Measurements from ENCODE around the gene PAK5.

PAK5 gene

DNA sequence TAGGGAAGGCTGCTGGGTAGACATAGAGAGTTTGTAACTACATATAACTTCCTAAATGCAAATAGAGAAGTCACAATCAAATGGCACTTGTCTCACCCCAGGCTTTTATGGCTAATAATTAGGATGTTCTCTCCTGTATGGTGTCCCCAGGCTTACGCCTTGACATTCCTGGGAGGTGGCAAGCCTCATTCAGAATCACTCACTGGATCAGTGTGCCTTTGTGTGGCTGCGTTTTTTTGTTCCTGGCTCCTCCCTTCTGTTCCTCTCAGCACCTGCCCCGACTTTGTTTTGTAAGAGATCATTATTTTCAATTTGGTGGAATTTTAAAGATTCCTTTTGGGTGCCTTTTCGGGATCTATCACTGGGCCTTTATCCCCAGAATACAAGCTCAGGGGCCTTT lies 318.8 kb downstream of the PAK5 start:
- DNase-seq (ENCODE audit: low read depth in 2 of 2) = no peak

DNA sequence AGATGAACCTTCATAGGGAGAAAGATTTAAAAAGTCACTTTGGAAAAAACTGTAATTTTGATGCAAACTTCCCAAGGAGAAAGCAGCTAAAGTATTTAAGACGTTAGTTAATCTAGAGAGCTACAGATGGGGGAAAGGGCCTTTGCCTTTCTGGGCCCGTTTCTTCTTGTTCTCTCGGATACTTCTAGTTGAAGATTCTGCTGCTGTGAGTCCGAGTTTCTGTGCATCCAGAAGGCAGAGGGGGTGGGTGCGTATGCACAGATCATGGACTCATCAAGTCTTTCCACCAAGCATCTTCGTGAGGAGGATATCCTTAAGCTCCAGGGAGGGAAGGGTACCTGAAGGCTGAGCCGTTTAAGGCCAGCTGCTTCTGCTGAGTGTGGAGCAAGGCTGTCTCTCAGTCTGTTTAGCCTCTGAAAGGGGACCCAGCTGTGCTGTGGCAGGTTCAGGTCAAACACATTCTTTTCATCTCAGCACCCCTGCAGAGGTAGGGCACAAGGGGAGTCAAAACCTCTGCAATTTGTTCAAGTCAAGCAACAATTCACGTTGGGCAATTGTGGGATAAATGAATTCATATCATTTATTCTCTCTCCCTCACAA lies 320.2 kb downstream of the PAK5 start:
- no peak for DNase-seq (ENCODE audit: low read depth in 2 of 2)

DNA sequence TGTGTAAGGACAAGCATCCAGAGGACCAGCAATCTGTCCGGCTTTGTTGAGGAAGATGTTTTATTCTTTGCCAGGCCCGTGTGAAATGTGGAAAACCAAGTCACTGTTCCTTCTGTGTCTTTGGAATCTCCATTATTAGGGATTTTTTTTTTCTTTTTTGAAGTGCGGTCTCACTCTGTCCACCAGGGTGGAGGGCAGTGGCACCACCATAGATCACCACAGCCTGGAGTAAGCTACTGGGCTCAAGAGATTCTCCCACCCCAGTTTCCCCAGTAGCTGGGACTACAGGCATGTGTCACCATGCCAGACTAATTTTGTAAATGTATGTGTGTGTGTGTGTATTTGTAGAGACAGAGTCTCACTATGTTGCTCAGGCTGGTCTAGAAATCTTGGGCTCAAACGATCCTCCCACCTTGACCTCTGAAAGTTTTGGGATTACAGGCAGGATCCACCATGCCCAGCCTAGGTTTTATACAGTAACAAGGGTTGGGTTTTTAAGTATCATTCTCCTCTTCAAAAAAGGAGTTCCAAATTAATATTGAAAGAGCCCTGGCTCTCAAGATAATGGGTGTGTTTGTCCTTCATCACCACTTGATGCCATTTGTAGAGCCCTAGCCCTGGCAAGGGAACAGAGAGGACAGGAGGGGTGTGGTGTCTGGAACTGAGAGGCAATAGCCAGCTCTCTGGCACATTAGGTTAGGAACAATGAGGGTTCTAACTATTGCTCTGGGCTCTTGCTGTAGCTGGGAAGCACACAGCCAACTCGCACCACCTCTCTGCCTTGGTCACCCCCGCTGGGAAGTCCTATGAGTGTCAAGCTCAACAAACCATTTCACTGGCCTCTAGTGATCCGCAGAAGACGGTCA lies 321.3 kb downstream of the PAK5 start:
- DNase-seq (ENCODE audit: low read depth in 2 of 2) = no peak

DNA sequence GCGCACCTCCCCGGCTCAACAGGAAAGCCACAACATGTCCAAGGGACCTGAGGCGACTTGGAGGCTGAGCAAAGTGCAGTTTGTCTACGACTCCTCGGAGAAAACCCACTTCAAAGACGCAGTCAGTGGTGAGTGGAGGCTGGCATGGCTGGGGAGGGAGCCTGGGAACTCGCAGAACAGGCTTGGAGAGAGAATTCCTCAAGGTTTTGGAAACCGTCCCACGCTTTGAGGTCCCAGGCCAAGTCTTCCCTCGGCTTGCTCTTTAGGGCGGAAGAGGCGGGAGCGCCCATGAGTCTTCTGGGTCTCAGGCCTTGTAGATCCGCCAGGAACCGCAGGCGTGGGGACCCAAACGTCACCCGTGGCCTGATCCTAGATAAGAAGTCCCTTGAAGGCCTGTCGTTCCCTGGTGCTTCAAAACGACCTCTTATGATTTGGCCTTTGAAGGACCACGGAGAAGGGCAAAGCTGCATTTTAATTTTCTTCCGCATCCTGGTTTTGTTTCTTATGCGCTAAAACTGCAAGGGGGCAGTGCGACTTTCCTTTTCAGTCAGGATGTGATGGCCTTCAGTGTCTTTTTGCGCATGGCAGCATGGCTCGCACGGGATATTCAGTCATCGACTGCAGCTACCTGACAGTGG lies 322.5 kb downstream of the PAK5 start:
- no peak for DNase-seq (ENCODE audit: low read depth in 2 of 2)

DNA sequence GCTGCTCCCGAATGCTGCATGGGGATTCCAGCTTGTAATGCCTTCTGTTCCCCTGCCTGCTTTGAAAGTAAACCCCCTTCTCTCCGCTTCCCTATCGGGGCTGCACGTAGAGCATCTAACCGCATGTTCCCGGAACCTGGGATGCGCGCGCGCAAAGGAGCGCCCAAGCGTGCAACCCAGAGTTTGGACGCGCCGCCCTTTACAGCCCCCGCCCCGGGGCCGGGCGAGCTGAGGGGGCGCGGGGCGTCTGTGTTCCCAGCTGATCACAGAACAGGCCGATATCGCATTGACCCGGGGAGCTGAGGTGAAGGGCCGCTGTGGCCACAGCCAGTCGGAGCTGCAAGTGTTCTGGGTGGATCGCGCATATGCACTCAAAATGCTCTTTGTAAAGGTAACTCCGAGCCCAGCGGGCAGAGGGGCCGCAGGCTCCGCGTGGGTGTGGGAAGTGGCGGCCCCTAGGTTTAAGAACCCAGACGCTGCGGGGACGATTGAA lies 323.1 kb downstream of the PAK5 start:
- DNase-seq (ENCODE audit: low read depth in 2 of 2) = no peak

DNA sequence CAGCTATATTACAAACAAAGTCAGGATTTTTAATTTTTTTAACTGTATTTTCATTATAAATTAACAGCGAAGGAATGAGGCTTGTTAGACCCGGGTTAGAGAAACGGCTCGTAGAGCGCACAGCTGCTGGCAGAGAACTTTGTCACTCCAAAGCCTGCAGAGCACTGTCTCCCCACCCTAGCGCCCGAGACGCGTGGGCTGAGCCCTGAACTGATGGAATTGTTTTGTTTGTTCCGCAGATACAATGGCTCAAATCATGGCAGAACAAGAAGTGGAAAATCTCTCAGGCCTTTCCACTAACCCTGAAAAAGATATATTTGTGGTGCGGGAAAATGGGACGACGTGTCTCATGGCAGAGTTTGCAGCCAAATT lies 323.7 kb downstream of the PAK5 start:
- DNase-seq (ENCODE audit: low read depth in 2 of 2) = no peak

DNA sequence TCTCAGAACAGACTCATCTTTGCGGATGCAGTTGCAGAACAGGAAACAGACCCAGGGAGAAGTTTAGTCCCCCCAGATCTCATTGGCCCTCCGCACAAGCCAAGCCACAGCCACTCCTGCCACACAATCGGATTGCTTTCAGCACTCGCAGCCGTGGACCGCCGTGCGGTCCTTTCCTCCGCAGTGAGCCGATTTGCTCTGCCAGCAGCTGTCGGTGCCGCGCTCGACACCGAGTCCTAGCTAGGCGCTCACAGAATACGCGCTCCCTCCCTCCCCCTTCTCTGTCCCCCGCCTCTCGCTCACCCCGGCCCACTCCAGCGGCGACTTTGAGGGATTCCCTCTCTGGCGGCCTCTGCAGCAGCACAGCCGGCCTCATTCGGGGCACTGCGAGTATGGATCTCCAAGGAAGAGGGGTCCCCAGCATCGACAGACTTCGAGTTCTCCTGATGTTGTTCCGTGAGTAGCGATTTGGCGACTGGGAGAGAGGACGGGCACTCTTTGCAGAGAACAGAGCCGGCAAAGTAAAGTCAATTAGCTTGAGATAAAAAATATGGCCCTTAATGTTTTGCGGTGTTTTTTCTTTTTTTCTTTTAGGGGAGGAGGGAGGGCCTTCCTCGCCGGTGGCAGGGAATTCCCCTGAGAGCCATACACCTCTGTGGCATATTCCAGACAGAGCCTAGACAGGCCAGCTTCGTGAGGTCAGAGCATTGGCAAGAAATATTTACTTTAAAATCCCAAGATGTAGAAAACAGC lies 324.2 kb downstream of the PAK5 start, which contains the start of gene LAMP5:
Gene LAMP5 (plus strand): TSS at position 130 of the 753 bp plus-strand sequence. CDS start 263 bp downstream, at position 393.
- DNase-seq (ENCODE audit: low read depth in 2 of 2) = no peak

DNA sequence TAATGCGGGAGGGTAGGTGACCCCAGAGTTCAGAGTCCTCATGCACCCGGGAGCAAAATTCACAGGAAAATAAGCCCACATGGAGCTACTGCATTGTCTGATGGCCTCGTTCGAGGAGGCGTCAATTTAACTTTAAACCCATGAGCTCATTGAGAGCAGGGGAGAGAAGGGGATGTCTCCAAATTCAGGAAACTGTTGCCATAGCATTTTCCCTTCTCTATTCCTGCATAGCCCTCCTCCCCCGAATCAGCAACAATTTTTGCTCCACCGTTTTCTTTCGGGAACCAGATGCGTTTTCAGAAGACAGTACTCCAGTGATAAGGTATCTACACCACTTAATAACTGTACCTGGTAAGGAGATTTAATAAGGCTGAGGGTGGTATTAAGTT lies 324.8 kb downstream of the PAK5 start:
- DNase-seq (ENCODE audit: low read depth in 2 of 2) = no peak

DNA sequence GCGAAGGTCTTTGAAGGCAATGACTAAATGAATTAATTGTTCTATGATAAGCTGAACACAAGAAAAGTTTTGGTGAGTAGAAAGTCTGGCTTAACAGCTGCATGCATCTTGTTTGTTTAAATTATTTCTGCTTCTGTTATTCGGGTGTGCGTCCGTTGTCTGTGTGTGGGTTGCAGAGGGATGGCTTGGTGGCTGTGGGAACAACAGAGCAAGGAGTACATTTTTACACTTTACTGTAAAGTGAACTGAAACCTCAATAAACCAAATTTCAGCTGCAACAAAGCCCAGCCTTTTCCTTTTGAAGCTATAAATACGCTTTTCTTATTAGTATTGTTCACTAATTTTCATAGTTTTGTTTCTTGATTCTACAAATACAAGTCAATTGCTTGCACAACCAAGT lies 328.0 kb downstream of the PAK5 start:
- no peak for DNase-seq (ENCODE audit: low read depth in 2 of 2)

DNA sequence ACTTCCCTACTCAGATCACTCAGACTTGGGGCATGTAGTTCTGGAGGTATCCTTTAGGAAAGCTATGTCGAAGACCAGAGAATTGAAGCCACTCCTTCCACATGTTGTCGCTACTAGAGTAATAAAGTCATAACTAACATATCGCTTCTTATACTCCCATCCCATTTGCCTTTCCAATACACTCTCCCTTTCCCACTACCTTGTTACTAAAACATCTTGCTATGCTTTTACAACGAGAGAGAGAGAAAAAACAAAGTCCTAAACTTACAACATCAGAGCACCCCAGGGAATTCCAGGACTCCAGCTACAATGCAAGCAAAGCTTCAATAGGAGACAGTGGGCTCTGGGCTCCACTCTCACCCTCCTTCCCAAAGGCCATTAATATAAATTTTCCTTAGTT lies 329.6 kb downstream of the PAK5 start:
- no peak for DNase-seq (ENCODE audit: low read depth in 2 of 2)

DNA sequence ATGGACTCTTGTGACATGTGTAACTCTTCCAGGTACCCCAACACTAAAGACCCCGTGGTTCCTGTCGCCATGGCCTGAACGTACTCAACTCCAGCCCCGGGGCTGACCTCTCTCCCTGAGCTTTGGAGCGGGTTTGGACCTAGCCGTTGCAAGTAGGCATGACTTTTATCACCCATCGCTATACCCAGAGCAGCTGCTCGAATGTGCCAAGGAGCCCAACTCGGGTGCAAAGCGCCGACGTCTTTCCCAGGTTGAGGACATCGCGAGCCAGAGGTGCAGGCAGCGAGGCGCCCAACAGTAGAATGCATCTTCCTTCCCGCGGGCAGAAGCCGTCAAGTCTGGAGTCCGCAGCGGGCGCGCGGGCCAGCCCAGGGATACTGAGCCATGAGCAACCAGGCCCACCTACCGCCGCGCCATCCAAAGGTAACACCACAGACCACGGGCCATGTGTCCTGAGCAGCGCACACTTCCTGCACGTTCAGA lies 330.1 kb downstream of the PAK5 start:
- no peak for DNase-seq (ENCODE audit: low read depth in 2 of 2)

DNA sequence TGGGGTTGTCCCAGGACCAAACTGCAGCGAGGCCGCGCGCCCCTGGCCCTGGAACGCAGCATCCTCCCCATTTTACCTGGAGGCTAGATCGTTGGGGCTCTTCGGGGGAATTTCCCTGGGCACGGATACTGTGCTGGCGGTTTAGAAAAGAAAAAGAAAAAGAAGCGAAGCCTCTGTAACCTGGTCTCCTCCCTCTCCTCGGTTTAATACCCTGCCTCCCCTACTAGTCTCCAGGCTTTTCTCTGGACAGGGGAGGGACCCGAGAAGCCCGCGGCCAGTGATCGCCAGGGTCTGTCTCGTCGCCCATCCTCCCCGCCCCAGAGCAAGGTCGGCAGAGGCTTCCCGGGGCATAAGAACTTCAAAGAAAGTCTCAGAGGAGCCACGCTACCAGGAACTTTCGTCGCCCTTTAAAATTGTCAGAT lies 330.6 kb downstream of the PAK5 start:
- no peak for DNase-seq (ENCODE audit: low read depth in 2 of 2)

DNA sequence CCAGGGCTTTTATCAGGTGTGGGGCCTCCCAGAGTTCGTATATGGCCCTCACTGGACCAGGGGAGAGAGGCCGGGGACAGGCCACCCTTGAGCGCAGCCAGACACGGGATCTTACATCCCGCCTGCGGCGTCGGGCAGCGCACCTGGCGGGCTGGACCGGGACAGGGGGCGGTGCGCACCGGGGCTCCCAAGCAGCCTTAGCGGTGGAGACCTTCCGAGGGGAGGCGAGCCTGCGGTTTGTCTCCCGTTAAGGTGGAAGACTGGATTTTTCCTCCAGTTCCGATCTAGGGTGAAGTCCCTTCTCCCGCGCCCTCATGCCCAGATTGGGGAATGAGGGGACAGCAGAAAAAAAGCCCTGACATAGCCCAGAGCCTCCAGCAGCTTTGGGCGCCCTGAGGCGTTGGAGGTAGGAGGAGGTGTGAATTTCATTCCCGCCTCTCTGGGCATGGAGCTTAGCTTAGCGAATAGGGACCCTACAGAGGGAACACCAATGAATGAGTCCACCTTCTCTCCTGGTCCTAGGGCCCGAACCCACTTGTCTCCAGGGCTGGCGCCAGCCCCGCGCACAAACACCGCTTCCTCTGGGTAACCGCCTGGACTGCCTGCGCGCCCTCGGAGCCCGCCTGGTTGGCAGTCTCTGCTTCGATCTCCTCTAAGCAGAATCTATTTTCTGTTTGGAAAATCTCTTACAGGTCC lies 331.2 kb downstream of the PAK5 start:
- no peak for DNase-seq (ENCODE audit: low read depth in 2 of 2)

DNA sequence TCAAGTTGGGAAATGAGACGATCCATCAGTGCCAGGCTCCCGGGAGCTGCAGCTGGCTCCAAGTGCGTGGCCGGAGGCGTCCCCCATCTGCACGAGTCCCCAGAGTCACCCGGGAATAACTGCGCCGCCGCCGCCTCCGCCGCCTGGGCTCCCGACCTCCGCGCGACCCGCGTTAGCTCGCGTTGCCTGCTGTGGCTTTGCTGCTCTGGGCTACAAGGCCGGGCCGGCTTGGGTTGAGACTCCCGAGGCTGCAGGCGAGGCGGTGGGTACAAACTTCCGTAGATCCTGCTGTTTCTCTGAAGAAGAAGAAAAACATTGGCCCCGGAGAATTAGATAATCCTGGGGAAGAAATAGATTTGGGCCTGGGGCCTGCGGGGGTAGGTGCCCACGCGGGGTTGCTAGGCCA lies 331.9 kb downstream of the PAK5 start:
- DNase-seq (ENCODE audit: low read depth in 2 of 2) = no peak

DNA sequence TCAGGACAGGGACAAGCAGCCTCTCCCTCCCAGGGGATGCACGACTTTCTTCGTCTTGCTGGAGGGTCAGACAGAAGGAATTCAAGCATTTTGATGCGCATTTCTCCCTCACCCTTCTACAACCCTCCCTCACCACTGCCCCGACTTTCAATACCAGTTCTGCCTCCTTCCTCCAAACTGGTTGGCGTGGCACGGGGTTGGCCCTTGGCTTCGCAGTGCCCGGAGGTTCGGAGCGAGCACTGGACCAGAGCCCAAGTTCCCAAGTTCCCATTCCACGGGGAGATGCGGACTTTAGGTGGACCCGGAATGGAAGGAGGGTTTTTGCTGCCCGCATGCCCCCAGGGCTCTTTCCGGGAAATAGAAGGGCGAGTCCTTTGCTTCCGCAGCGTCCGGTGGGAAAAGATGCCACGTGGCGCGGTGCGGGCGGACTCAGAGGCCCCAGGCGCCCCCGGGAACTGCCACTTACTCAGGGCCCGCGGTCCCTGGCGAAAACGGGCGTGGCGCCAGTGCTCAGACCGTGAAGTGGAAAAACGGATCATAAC lies 332.5 kb downstream of the PAK5 start:
- no peak for DNase-seq (ENCODE audit: low read depth in 2 of 2)

DNA sequence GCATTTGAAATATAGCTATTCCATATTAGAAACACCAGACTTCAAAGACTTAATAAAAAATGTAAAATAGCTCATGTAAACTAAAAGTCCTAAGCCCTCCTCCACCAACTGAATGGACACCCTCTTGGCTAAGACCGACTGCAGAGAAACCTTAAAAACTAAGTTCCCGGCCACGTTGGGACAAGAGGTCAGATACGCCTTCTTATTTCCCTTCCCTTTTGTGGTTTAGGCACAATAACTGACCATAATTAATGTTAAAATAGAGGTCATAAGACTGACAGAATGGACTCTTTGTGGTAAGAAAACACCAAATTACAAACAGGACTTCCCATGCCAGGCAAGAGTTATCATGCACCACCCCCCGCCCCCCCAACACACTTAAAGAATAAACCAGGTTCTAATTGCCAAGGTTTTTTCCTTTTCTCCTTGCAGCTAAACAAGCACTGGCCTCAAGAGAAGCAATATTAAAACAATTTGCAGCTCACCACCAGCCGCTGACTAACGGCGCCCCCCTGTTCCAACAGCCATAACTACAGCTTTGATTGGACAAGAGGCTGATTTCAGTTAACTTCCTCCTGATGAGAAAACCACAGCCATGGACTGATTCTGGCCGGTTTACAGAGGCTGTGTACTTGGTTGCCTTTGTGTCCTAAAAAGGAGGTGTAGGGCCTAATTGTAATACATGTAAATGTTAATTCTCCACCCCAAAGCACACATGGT lies 335.2 kb downstream of the PAK5 start:
- no peak for DNase-seq (ENCODE audit: low read depth in 2 of 2)

DNA sequence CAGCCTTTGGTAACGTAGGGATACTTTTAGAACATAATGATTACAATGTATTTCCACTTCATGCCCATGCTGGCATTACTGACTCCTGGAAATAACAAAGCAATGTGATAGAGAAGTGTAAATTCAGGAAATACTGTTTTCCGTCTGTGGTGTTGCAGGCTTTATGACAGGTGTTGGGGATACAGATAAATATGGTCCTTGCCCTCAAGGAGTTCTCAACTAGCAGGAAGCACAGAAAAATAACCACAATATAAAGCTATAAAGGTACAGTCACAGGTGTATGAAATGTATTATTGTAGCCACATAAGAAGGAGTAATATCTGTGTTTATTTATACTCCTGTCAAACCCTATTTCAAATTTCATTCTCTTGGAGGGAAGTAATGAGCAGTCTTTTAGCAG lies 337.4 kb downstream of the PAK5 start:
- no peak for DNase-seq (ENCODE audit: low read depth in 2 of 2)

DNA sequence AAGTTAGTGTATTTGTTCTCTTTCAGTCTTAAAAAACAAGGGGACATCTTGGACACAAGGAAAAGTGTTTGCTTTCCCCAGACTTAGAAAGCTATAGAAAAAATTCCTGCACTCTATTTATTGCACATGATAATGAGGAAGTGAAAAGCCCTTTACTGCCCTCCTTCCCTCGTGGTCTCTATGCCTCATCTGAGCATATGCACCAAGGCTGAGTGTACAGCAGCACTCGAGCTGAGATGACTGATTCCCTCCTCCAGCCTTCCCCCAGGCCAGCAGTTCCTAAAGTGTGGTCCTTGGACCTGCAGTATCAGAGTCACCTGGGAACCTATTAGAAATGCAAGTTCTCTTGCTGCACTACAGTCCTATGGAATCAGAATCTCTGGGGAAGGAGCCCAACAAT lies 338.8 kb downstream of the PAK5 start:
- DNase-seq (ENCODE audit: low read depth in 2 of 2) = no peak

DNA sequence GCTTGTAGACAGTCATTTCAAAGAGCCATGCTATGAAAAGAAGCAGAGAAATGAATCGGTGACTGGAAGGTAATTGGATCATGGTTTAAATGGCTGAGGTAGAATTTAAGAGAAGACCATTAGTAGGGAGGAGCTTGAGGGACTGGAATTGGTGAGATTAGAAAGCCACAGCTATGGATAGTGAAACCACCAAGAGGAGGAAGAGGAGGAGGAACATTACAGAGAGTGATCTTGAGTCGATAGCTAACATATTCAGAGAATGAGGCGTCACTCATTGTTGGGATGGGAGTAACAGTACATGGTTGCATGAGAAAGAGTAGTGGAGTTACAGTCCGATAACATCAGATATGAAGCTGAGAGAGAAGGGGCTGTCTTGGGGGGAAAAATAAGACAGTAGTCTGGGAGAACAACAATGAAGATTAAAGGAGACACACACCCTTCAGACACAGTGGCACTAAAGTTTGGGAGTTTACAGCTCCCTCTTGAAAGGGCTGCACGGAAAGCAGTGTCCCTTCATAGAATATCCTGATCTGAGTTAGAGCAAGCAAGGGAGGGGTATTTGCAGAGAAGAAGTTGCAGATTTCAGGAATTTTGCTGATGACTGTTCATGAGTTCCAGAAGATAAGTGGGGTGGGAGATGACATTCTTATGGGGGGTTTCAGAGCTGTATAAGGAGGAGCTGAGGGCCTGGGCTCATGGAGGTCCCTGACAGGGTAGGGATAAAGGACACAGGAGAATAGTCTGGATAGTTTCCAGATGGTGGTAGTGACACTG lies 339.6 kb downstream of the PAK5 start:
- no peak for DNase-seq (ENCODE audit: low read depth in 2 of 2)

DNA sequence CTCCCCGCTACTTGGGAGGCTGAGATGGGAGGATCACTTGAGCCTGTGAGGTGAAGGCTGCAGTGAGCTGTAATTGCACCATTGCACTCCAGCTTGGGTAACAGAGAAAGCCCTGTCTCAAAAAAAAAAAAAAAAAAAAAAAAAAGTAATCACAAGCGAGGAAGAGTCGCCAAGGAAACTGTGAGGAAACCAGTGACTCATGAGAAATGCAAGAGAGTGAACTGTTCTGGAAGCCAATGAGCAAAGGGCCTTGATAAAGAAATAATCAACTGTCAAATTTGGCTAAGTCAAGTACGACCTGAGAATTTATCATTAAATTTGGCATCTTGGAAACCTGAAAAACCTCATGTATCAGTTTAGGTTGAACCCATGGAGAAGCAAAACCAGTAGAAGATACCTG lies 340.6 kb downstream of the PAK5 start:
- no peak for DNase-seq (ENCODE audit: low read depth in 2 of 2)
